Neural cell (in vitro differentiated cells): ENCODE results near the gene TFPI.

Experiments
- CTCF ChIP-seq: fragments of 450-650 bp; IDR thresholded peaks from 2 replicates; pipeline ENCODE4 v1.5.1; 2014; ENCODE audit warnings: antibody characterized with exemption, mild to moderate bottlenecking, moderate library complexity; ENCODE audit not compliant: poor library complexity, severe bottlenecking
- EP300 ChIP-seq: fragments of 450-650 bp; conservative IDR thresholded peaks from 2 replicates; pipeline ENCODE4 v1.6.1; 2014; ENCODE audit warnings: antibody characterized with exemption, mild to moderate bottlenecking, moderate library complexity; ENCODE audit not compliant: poor library complexity, severe bottlenecking
- EZH2 ChIP-seq: fragments of 200-600, 300-800 bp; shearing (Covaris generic), sonication (generic); IDR thresholded peaks from 2 replicates; pipeline ENCODE4 v1.6.1; 2014; ENCODE audit warnings: antibody characterized with exemption, low read length, borderline replicate concordance, mild to moderate bottlenecking; ENCODE audit not compliant: insufficient read depth, poor library complexity, severe bottlenecking
- POLR2AphosphoS5 ChIP-seq: IDR thresholded peaks from 2 replicates; pipeline ENCODE4 v1.6.1; 2012
- RAD21 ChIP-seq: fragments of 450-650 bp; conservative IDR thresholded peaks from 2 replicates; pipeline ENCODE4 v1.6.1; 2014; ENCODE audit warnings: antibody characterized with exemption, mild to moderate bottlenecking, moderate library complexity
- REST ChIP-seq: IDR thresholded peaks from 2 replicates; pipeline ENCODE4 v1.6.1; 2012; ENCODE audit warnings: borderline replicate concordance

DNA sequence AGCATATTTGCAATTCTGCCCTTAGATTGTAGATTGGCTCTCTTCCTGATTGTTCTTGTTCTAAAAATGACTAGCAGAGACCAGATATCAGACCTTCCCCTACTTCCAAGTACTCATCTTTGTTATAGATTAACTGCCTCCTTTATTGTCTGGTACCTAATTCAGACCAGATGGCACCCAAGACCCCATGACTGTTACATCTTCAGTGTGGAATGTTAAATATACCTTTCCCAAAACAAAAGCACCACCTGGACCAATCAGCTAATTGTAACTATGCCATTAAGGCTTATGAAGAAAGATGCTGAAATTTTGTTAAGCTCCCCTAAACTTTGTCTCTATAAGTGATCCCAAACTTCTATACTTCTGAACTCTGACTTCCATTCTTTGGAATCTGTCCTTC, 12.0 kb upstream of the TFPI start:
- TF ChIP-seq CTCF, result no peak
- TF ChIP-seq EP300, result no peak
- TF ChIP-seq EZH2, result no peak
- no peak for TF ChIP-seq RAD21
- no peak for TF ChIP-seq POLR2AphosphoS5
- TF ChIP-seq REST, result no peak
